ENCODE data around the gene ITSN2.

- TF ChIP-seq, protein P1, sequence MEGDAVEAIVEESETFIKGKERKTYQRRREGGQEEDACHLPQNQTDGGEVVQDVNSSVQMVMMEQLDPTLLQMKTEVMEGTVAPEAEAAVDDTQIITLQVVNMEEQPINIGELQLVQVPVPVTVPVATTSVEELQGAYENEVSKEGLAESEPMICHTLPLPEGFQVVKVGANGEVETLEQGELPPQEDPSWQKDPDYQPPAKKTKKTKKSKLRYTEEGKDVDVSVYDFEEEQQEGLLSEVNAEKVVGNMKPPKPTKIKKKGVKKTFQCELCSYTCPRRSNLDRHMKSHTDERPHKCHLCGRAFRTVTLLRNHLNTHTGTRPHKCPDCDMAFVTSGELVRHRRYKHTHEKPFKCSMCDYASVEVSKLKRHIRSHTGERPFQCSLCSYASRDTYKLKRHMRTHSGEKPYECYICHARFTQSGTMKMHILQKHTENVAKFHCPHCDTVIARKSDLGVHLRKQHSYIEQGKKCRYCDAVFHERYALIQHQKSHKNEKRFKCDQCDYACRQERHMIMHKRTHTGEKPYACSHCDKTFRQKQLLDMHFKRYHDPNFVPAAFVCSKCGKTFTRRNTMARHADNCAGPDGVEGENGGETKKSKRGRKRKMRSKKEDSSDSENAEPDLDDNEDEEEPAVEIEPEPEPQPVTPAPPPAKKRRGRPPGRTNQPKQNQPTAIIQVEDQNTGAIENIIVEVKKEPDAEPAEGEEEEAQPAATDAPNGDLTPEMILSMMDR (IDR thresholded peaks at IDR 0.05; ENCODE audit: insufficient read depth, low read depth, low read length) = no peak
- TF ChIP-seq EZH2 (IDR thresholded peaks at IDR 0.05; ENCODE audit: insufficient read depth, low read length) = no peak
These were observed 176.8 kb downstream of the ITSN2 start for GRCh38 chr2:24183366-24184069.
